ENCODE results near the gene IVNS1ABP. TPM values are rescaled to one million over a fixed set of nuclear protein-coding genes. Genes with fewer than 3 reads are reported as not detected.

IVNS1ABP gene
- total and polyA plus RNA-seq, 2 donors (not counting 1 experiment from before 2014, with no cell fraction given), result 17.8 to 23.8 TPM

DNA sequence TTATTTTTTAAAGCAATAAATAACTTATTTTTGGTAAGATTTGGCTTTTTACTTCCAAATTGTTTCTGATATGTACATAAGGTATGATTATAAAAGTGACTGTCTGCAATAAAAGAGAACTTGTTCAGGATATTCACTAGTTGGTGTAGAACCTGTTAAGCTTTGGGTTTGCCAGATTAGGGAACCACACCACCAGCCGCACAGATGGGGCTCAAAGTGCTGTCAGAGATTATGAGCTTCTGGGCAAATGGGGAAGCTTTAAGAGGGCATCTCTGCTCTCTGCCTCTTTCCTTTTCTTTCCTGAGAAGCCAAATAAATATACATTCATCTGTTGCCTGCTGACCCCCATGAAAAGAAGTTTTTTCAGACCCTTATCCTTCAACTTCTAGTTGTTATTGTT lies 25.4 kb downstream of the IVNS1ABP start:
- no peaks in the 10 kb centered on the region for H3K4me1 ChIP-seq (ENCODE audit: control insufficient read depth, extremely low read depth, insufficient read depth, low read length)
- H3K9me3 ChIP-seq (ENCODE audit: control insufficient read depth, insufficient read depth, low read depth, low read length), result no peaks in the 10 kb centered on the region
- H3K9ac ChIP-seq (ENCODE audit: insufficient read depth, low read length), result no peak overlapping the region
- no peak overlapping the region for H2AFZ ChIP-seq (ENCODE audit: low read length)
- no peaks in the 10 kb centered on the region for H3K27me3 ChIP-seq (ENCODE audit: control insufficient read depth, insufficient read depth, low read length)
- peaks cover 1% of the 10 kb centered on the region for H3K36me3 ChIP-seq (ENCODE audit: control insufficient read depth, insufficient read depth, low read length)
- no peak overlapping the region for H3K4me3 ChIP-seq (replicated peaks in 1 of 4; ENCODE audit: control extremely low read depth in 1 of 4, insufficient read depth in 1 of 4, low read depth in 3 of 4, low read length in 4 of 4)
- no peak for DNase-seq (ENCODE audit: low read depth in 2 of 2)
- no peak overlapping the region for H3K4me2 ChIP-seq (ENCODE audit: extremely low read depth, insufficient read depth, low read length)
- TF ChIP-seq, protein P1, sequence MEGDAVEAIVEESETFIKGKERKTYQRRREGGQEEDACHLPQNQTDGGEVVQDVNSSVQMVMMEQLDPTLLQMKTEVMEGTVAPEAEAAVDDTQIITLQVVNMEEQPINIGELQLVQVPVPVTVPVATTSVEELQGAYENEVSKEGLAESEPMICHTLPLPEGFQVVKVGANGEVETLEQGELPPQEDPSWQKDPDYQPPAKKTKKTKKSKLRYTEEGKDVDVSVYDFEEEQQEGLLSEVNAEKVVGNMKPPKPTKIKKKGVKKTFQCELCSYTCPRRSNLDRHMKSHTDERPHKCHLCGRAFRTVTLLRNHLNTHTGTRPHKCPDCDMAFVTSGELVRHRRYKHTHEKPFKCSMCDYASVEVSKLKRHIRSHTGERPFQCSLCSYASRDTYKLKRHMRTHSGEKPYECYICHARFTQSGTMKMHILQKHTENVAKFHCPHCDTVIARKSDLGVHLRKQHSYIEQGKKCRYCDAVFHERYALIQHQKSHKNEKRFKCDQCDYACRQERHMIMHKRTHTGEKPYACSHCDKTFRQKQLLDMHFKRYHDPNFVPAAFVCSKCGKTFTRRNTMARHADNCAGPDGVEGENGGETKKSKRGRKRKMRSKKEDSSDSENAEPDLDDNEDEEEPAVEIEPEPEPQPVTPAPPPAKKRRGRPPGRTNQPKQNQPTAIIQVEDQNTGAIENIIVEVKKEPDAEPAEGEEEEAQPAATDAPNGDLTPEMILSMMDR (conservative IDR thresholded peaks at IDR 0.05 in 1 of 2, IDR thresholded peaks at IDR 0.05 in 1 of 2; ENCODE audit: low read depth in 1 of 2, low read length in 2 of 2), result no peak
- TF ChIP-seq EZH2 (IDR thresholded peaks at IDR 0.05; ENCODE audit: low read length, missing control alignments), result no peak
- no peaks in the 10 kb centered on the region for H3K79me2 ChIP-seq (ENCODE audit: control insufficient read depth, insufficient read depth, low read length)
- H3K27ac ChIP-seq (ENCODE audit: insufficient read depth, low read length), result no peak overlapping the region
- no peaks in the 10 kb centered on the region for H4K20me1 ChIP-seq (ENCODE audit: control insufficient read depth, extremely low read depth, insufficient read depth, low read length)

DNA sequence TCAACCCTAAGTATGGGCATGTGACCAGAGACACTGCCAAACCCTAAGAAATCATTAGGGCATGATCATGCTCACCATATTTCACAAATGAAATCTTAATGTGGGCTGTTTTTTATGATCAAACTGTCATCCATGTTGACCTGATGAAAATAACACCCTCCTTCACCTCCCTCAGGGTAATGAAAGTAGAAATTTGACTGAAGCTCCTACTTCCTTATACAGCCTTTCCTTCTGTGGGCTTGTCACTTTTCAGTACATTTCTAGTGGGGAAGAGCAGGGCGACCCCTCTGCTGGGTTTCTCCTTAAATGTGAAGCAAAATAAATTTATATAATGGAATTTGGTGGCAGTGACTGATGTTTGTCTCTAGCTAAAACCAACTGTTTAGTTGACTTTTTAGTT lies 25.9 kb downstream of the IVNS1ABP start:
- no peak overlapping the region for H3K27ac ChIP-seq (ENCODE audit: insufficient read depth, low read length)
- no peak overlapping the region for H3K9ac ChIP-seq (ENCODE audit: insufficient read depth, low read length)
- DNase-seq (ENCODE audit: low read depth in 2 of 2), result no peak
- H4K20me1 ChIP-seq (ENCODE audit: control insufficient read depth, extremely low read depth, insufficient read depth, low read length), result no peaks in the 10 kb centered on the region
- no peaks in the 10 kb centered on the region for H3K27me3 ChIP-seq (ENCODE audit: control insufficient read depth, insufficient read depth, low read length)
- H2AFZ ChIP-seq (ENCODE audit: low read length), result no peak overlapping the region
- H3K36me3 ChIP-seq (ENCODE audit: control insufficient read depth, insufficient read depth, low read length), result peaks cover 1% of the 10 kb centered on the region
- TF ChIP-seq, protein P1 (conservative IDR thresholded peaks at IDR 0.05 in 1 of 2, IDR thresholded peaks at IDR 0.05 in 1 of 2; ENCODE audit: low read depth in 1 of 2, low read length in 2 of 2), result no peak
- TF ChIP-seq EZH2 (IDR thresholded peaks at IDR 0.05; ENCODE audit: low read length, missing control alignments), result no peak
- H3K79me2 ChIP-seq (ENCODE audit: control insufficient read depth, insufficient read depth, low read length), result no peaks in the 10 kb centered on the region
- no peaks in the 10 kb centered on the region for H3K9me3 ChIP-seq (ENCODE audit: control insufficient read depth, insufficient read depth, low read depth, low read length)
- no peaks in the 10 kb centered on the region for H3K4me1 ChIP-seq (ENCODE audit: control insufficient read depth, extremely low read depth, insufficient read depth, low read length)
- no peak overlapping the region for H3K4me3 ChIP-seq (replicated peaks in 1 of 4; ENCODE audit: control extremely low read depth in 1 of 4, insufficient read depth in 1 of 4, low read depth in 3 of 4, low read length in 4 of 4)
- H3K4me2 ChIP-seq (ENCODE audit: extremely low read depth, insufficient read depth, low read length), result no peak overlapping the region

DNA sequence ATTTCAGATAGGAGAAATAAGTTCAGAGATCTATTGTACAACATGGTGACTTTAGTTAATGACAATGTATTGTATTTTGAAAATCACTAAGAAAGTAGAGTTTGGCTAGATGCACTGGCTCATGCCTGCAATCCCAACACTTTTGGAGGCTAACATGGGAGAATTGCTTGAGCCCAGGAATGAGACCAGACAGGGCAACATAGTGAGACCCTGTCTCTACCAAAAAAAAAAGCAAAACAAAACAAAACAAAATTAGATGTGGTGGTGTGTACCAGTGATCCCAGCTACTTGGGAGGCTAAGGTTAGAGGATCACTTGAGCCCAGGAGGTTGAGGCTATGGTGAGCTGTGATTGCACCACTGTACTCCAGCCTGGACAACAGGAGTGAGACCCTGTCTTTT lies 27.2 kb downstream of the IVNS1ABP start:
- Histone ChIP-seq H2AFZ (ENCODE audit: low read length) (no peak overlapping the region), H3K4me1 (ENCODE audit: control insufficient read depth, extremely low read depth, insufficient read depth, low read length) (no peaks in the 10 kb centered on the region), H3K27ac (ENCODE audit: insufficient read depth, low read length) (no peak overlapping the region), H3K9me3 (ENCODE audit: control insufficient read depth, insufficient read depth, low read depth, low read length) (no peaks in the 10 kb centered on the region), H3K4me2 (ENCODE audit: extremely low read depth, insufficient read depth, low read length) (no peak overlapping the region), H3K79me2 (ENCODE audit: control insufficient read depth, insufficient read depth, low read length) (no peaks in the 10 kb centered on the region), H3K27me3 (ENCODE audit: control insufficient read depth, insufficient read depth, low read length) (no peaks in the 10 kb centered on the region), H3K9ac (ENCODE audit: insufficient read depth, low read length) (no peak overlapping the region), H4K20me1 (ENCODE audit: control insufficient read depth, extremely low read depth, insufficient read depth, low read length) (no peaks in the 10 kb centered on the region), H3K4me3 (replicated peaks in 1 of 4; ENCODE audit: control extremely low read depth in 1 of 4, insufficient read depth in 1 of 4, low read depth in 3 of 4, low read length in 4 of 4) (no peak overlapping the region), H3K36me3 (ENCODE audit: control insufficient read depth, insufficient read depth, low read length) (peaks cover 1% of the 10 kb centered on the region)
- TF ChIP-seq EZH2 (IDR thresholded peaks at IDR 0.05; ENCODE audit: low read length, missing control alignments), result no peak
- TF ChIP-seq, protein P1 (conservative IDR thresholded peaks at IDR 0.05 in 1 of 2, IDR thresholded peaks at IDR 0.05 in 1 of 2; ENCODE audit: low read depth in 1 of 2, low read length in 2 of 2), result no peak
- DNase-seq (ENCODE audit: low read depth in 2 of 2), result no peak
